DMS 273 treated with DMSO at 0.1 percent for 48 hours (cell line): ENCODE results near the gene UAP1L1.
A peak's percentile ranks its signal among the peaks of the same experiment; 100 is the strongest.

Experiments used
- DNase-seq: peaks from one replicate; lab custom pipeline; 2025; lab: John Stamatoyannopoulos, UW

Gene UAP1L1

GRCh38 chr9:137075275-137075775 is 2.0 kb upstream of the UAP1L1 start:
- no peak for DNase-seq

DNA sequence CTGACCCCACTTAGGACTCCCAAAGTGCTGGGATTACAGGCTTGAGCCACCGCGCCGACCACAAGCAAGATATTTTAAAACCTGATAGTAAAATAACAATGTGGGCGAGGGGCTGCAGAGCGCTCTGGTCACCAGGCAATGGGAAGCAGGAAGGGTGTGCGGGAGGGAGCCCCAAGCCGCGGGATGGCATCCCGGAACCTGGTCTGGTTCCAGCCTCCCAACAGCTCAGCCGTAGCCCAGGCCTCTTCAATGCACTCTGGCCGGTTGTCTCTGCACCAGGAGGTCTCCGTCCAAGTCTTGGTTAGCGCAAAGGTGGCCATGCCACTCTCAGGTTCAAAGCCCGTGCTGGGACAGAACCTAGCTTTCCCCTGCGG is 694 bp upstream of the UAP1L1 start:
- no peak for DNase-seq

DNA sequence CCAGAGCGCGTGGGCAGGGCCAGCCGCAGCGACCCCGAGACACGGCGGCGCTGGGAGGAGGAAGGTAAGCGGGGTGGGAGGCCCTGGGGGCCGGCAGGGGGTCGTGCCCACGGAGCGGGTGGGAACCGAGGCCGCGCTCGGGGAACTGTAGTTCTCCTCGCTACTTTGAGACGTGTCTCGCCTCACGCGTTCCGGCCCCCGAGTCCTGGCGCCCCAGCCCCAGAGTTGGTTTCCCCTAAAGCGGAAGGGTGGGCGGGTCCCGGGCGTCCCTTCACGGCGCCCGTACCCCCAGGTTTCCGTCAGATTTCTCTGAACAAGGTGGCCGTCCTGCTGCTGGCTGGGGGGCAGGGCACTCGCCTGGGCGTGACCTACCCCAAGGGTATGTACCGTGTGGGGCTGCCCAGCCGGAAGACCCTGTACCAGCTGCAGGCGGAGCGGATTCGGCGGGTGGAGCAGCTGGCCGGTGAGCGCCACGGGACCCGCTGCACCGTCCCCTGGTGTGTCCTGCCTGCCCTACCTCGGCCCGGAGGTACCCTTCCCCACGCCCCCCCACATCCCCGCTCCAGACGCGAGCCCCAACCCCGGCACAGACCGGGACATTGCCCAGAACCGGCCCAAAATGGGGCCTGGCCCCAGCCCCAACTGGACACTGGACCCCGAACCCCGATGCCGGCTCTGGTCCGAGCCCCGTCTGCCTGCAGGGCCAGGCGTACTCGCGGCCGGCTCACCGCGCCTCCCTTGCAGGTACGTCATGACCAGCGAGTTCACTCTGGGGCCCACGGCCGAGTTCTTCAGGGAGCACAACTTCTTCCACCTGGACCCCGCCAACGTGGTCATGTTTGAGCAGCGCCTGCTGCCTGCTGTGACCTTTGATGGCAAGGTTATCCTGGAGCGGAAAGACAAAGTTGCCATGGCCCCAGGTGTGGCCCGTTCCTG is 709 bp downstream of the UAP1L1 start:
- no peak for DNase-seq

- no peak for DNase-seq
Observed at GRCh38 chr9:137078701-137079400, 1.5 kb downstream of the UAP1L1 start.

DNA sequence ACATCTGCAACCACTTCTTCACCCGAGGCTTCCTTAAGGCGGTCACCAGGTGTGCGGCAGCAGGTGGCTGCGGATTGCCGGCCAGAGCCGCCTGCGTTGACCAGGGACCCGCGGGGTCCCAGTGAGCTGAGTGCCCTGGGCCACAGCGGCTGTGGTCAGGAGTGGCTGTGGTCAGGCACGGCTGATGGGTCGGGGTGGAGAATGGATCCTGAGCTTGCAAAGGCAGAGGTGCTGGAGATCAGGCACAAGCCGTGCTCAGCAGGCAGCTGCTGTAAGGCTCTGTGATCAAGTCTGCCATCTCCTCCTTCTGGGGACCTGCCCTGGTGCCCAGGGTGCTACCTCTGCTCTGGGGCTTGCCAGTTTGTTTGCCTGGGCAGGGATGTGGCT is 2.1 kb downstream of the UAP1L1 start:
- DNase-seq: no peak

- DNase-seq: no peak
Observed at GRCh38 chr9:137080260-137081122, 3.2 kb downstream of the UAP1L1 start.

DNA sequence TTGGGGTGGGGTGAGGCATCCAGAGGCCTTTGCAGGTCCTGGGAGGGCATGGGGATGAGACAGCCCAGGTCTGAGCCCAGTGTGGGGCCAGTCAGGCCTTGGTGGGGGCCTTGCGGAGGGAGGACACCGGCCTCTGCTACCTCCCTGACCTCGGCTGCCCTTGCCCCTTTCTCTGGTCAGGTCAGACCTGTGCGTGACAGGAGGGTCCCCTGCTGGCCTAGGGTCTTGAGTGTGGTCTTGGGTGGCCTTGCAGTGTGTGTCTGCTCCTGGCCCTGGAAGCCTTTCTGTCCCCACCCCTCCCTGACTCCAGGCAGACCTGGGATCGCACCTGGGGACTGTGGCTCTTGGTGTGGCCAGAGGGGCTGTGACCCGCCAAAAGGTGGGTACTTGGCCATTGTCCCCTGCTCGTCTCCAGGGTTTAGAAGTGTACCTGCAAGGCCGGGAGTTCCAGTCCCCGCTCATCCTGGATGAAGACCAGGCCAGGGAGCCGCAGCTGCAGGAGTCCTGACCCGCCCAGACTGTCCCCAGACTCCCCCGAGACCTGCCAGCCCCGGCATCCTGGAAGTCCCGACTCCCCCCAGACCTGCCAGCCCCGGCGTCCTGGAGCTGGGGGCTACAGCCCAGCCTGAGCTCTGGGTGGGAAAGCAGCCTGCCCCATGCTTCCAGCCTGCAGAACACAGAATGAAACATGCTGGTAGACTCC is 5.1 kb downstream of the UAP1L1 start:
- DNase-seq: no peak

- DNase-seq: no peak
Observed at GRCh38 chr9:137082925-137083290, 5.6 kb downstream of the UAP1L1 start.

DNA sequence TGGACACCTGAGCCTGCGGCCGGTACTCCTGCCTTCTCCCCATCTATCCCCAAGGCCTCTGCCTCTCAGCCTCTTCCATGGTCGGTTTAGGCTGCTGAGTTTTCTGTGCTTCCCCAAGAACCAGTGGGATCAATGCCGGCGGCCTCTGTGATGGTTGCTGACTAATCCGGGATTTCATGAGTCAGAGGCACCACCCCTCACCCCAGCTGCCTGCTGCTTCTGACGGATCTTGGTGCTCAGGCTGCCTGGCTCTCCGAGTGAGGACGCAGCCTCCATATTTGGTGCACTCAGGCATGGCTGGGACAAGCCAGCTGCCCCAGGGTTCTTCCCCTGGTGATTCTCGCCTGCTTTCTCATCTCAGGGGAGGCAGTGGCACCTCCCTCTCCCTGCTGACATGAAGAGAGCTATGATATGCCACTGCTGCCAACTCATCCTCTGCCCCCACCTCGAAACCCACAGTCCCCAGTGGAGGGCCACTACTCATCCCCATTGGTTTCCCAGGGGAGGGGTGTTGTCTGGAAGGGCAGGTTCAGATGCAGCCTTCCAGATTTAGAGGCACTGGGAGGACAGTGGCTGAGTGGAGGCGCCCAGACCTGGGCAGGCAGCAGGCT is 6.2 kb downstream of the UAP1L1 start:
- no peak for DNase-seq

DNA sequence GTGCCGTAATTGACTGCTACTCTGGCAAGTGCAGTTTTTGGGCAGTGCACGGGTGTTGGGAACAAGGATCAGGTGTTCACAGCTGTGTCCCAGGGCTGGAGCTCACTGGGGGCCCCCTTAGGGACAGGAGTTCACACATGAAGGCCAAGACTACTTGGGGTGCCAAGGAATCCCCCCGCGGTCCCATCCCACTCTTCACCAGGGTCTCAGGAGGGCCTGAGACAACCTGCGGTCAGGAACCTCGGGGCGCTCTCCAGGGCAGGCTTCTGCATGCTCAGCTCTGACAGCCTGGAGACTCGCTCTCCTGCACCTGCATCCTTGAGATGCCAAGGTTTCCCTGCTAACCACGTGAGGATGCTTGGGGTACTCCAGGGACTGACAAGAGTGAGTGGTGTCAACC is 7.2 kb downstream of the UAP1L1 start:
- no peak for DNase-seq

DNA sequence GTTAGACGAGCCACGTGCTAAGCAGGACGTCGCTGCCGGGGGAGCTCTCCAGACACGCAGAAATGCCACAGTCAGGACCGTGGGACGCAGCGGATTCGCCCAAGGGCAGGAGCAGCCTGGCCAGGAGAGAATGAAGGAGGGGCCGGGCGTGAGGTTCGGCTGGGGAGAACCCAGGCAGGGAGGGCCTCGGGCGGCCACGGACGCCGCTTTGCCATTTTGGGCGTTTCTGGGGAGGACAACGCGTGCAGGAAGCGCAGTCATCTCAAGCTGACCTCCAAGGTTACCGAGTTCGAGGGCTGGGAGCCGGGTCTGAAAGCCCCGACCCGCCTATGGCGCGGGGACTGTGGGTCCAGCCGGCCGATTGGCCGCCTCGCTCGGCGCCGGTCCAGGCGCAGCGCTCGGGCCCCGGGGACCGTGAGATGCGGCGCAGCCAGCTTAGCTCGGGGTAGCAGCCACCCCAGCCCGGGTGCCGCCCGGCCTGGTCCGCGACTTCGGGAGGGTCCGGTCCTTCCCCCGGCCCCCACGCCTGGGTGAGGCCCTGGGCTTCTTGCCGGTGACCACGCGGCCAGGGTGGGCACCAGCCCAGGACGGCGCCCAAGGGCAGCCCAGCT is 8.7 kb downstream of the UAP1L1 start:
- no peak for DNase-seq

- DNase-seq: peak; percentile 94
Observed at GRCh38 chr9:137086531-137087408, 9.5 kb downstream of the UAP1L1 start, which contains the start of gene MAN1B1. TSS of gene MAN1B1 (plus strand) at chr9:137086985. CDS start at chr9:137087000, 15 bp downstream.

- no peak for DNase-seq
Observed at GRCh38 chr9:137087409-137087925, 10.2 kb downstream of the UAP1L1 start.

- DNase-seq: no peak
Observed at GRCh38 chr9:137088121-137088520, 10.8 kb downstream of the UAP1L1 start.

DNA sequence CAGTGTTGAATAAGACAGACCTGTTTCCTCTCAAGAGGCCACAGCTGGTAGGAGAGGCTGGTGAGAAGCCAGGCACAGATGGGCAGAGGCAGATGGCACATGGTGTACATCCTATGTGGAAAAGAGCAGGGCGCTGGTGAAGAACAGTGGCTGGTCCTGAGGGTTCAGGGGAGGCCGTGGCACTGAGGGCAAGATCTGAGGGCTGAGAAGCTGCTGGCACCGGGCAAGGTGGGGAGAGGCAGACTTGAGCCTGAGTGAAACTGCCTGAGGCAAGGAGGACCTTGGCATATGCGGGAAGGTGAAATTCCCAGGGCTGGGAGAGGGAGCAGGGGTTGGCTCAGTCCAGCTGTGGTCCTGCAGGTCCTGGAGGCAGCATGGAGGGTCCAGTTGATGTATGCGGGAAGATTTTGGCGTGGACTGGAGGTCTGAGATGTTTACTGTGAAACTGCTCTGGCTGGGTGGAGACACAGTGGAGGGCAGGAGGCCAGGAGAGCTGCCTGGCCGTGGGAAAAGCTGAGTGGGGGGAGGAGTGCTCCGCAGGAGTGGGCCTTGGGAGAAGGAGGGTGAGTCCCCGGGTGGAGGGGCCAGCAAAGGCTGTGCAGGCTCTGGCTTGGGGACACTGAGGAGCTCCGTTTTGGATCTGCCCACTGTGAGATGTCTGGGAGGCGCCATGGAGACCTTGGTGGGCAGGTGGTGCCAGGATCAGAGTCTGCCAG is 12.1 kb downstream of the UAP1L1 start:
- DNase-seq: peak; percentile 64

GRCh38 chr9:137095664-137096517 is 18.6 kb downstream of the UAP1L1 start:
- no peak for DNase-seq

GRCh38 chr9:137096785-137097546 is 19.6 kb downstream of the UAP1L1 start:
- no peak for DNase-seq
